ENCODE results near the gene POLR3K.

GRCh38 chr16:60929-61878 lies 7.8 kb upstream of the POLR3K start:
- TF ChIP-seq, protein P1, sequence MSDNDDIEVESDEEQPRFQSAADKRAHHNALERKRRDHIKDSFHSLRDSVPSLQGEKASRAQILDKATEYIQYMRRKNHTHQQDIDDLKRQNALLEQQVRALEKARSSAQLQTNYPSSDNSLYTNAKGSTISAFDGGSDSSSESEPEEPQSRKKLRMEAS (IDR thresholded peaks at IDR 0.05), result no peak
- TF ChIP-seq TAF1 (conservative IDR thresholded peaks at IDR 0.05) (no peak), YY1 (IDR thresholded peaks at IDR 0.05) (no peak)
- TF ChIP-seq, protein P2, sequence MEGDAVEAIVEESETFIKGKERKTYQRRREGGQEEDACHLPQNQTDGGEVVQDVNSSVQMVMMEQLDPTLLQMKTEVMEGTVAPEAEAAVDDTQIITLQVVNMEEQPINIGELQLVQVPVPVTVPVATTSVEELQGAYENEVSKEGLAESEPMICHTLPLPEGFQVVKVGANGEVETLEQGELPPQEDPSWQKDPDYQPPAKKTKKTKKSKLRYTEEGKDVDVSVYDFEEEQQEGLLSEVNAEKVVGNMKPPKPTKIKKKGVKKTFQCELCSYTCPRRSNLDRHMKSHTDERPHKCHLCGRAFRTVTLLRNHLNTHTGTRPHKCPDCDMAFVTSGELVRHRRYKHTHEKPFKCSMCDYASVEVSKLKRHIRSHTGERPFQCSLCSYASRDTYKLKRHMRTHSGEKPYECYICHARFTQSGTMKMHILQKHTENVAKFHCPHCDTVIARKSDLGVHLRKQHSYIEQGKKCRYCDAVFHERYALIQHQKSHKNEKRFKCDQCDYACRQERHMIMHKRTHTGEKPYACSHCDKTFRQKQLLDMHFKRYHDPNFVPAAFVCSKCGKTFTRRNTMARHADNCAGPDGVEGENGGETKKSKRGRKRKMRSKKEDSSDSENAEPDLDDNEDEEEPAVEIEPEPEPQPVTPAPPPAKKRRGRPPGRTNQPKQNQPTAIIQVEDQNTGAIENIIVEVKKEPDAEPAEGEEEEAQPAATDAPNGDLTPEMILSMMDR (IDR thresholded peaks at IDR 0.05; ENCODE audit: low read depth, low read length, missing input control), result no peak

Measured in liver (tissue), 3 donors.